HG02840 (cell line): Measurements from ENCODE around the gene NCOA3.

Source experiments
- ATAC-seq: cut with Tn5 transposase; IDR thresholded peaks from one replicate; pipeline ENCODE4 v1.9.1; 2021; ENCODE audit warnings: mild to moderate bottlenecking, moderate library complexity, moderate number of reproducible peaks; ENCODE audit not compliant: unreplicated experiment, low FRiP score

NCOA3 gene

GRCh38 chr20:47660983-47661700 lies 159.5 kb downstream of the NCOA3 start:
- no peak for ATAC-seq

GRCh38 chr20:47661714-47662113 lies 160.0 kb downstream of the NCOA3 start:
- ATAC-seq = no peak

- ATAC-seq = no peak
Measured at GRCh38 chr20:47662483-47663353, 161.0 kb downstream of the NCOA3 start.

GRCh38 chr20:47663354-47664067 lies 161.8 kb downstream of the NCOA3 start:
- ATAC-seq = no peak

GRCh38 chr20:47664068-47664437 lies 162.4 kb downstream of the NCOA3 start:
- ATAC-seq = no peak

GRCh38 chr20:47664744-47665143 lies 163.1 kb downstream of the NCOA3 start:
- ATAC-seq = no peak

- ATAC-seq = no peak
Measured at GRCh38 chr20:47665221-47665991, 163.7 kb downstream of the NCOA3 start.

- no peak for ATAC-seq
Measured at GRCh38 chr20:47666304-47666703, 164.6 kb downstream of the NCOA3 start.

- no peak for ATAC-seq
Measured at GRCh38 chr20:47667086-47667485, 165.4 kb downstream of the NCOA3 start.

- ATAC-seq = no peak
Measured at GRCh38 chr20:47667531-47668312, 166.0 kb downstream of the NCOA3 start.

- no peak for ATAC-seq
Measured at GRCh38 chr20:47668313-47669151, 166.8 kb downstream of the NCOA3 start.

GRCh38 chr20:47669152-47669425 lies 167.4 kb downstream of the NCOA3 start:
- ATAC-seq = no peak

GRCh38 chr20:47669489-47669888 lies 167.8 kb downstream of the NCOA3 start:
- no peak for ATAC-seq

GRCh38 chr20:47669927-47670890 lies 168.5 kb downstream of the NCOA3 start:
- no peak for ATAC-seq

- ATAC-seq = no peak
Measured at GRCh38 chr20:47670913-47671312, 169.2 kb downstream of the NCOA3 start.

GRCh38 chr20:47672166-47672565 lies 170.5 kb downstream of the NCOA3 start:
- no peak for ATAC-seq

GRCh38 chr20:47672886-47673670 lies 171.4 kb downstream of the NCOA3 start:
- ATAC-seq = no peak
